Renal pelvis (tissue), 4 donors: ENCODE measurements around the gene MROH7. TPM values are rescaled to one million over a fixed set of nuclear protein-coding genes. Genes with fewer than 3 reads are reported as not detected.
A peak's percentile ranks its signal among the peaks of the same experiment; 100 is the strongest.

Experiments used
- DNase-seq: peaks from one replicate; pipeline ENCODE4 v3.0.0-alpha.2; 2013
- polyA plus RNA-seq, 3 donors: library from polyadenylated mRNA; unstranded; fragments of 120-200 nt; gene quantifications; one replicate each; pipeline ENCODE4 v1.2.1, GENCODE V29; 2013; ENCODE audit not compliant: insufficient read length in 3 of 3

MROH7 gene
- polyA plus RNA-seq, 3 donors: 2.9 to 19.5 (median 16.0) TPM

GRCh38 chr1:54696262-54696661, 54.7 kb downstream of the MROH7 start:
- DNase-seq: no peak

- no peak for DNase-seq
Measured at GRCh38 chr1:54697896-54698295, 56.3 kb downstream of the MROH7 start.

- no peak for DNase-seq
Measured at GRCh38 chr1:54698346-54698745, 56.8 kb downstream of the MROH7 start.

- DNase-seq: no peak
Measured at GRCh38 chr1:54699936-54700525, 58.4 kb downstream of the MROH7 start.

GRCh38 chr1:54701066-54701465, 59.5 kb downstream of the MROH7 start:
- DNase-seq: no peak

- DNase-seq: no peak
Measured at GRCh38 chr1:54701996-54702395, 60.4 kb downstream of the MROH7 start.

GRCh38 chr1:54703471-54703870, 61.9 kb downstream of the MROH7 start:
- no peak for DNase-seq

- DNase-seq: no peak
Measured at GRCh38 chr1:54705153-54705552, 63.6 kb downstream of the MROH7 start.

GRCh38 chr1:54706419-54706818, 64.8 kb downstream of the MROH7 start:
- no peak for DNase-seq

GRCh38 chr1:54708385-54708784, 66.8 kb downstream of the MROH7 start:
- DNase-seq: no peak

GRCh38 chr1:54709547-54710292, 68.1 kb downstream of the MROH7 start:
- DNase-seq: no peak

- no peak for DNase-seq
Measured at GRCh38 chr1:54710434-54710833, 68.8 kb downstream of the MROH7 start.

- no peak for DNase-seq
Measured at GRCh38 chr1:54710841-54711240, 69.3 kb downstream of the MROH7 start.

- no peak for DNase-seq
Measured at GRCh38 chr1:54711536-54711935, 70.0 kb downstream of the MROH7 start.

- DNase-seq: no peak
Measured at GRCh38 chr1:54714881-54715492, 73.4 kb downstream of the MROH7 start.

GRCh38 chr1:54715493-54716298, 74.1 kb downstream of the MROH7 start, which contains the start of gene TTC4:
Gene TTC4 (plus strand): TSS chr1:54715861. CDS start chr1:54715909, 48 bp downstream.
- DNase-seq: peak; percentile 84

- DNase-seq: no peak
Measured at GRCh38 chr1:54716299-54717047, 74.9 kb downstream of the MROH7 start.

- DNase-seq: no peak
Measured at GRCh38 chr1:54721719-54722118, 80.1 kb downstream of the MROH7 start.

- no peak for DNase-seq
Measured at GRCh38 chr1:54723985-54724384, 82.4 kb downstream of the MROH7 start.

- DNase-seq: no peak
Measured at GRCh38 chr1:54724771-54725170, 83.2 kb downstream of the MROH7 start.

- DNase-seq: no peak
Measured at GRCh38 chr1:54728027-54728426, 86.4 kb downstream of the MROH7 start.

GRCh38 chr1:54736685-54737084, 95.1 kb downstream of the MROH7 start:
- DNase-seq: no peak
